Calu3 (cell line): Measurements from ENCODE around the gene GRP. TPM values are rescaled to one million over a fixed set of nuclear protein-coding genes. Genes with fewer than 3 reads are reported as not detected.

ENCODE experiments used
- BruUV-seq: library from RNA; stranded (reverse); fragments of 400-500 nt; replicated peaks from 2 replicates; lab custom pipeline; 2021; lab: Mats Ljungman, UMichigan
- CTCF ChIA-PET: fragments of 300-600 bp; sonication (Branson Sonifier 250); formaldehyde crosslinking; loops from one replicate; lab custom pipeline; 2022; ENCODE audit warnings: antibody characterized with exemption; lab: Charles Lee
- DNase-seq: peaks from one replicate; pipeline ENCODE4 v3.0.0; 2022
- H3K27ac Mint-ChIP-seq: one replicate; pipeline ENCODE4 v1.8.0; 2022; ENCODE audit warnings: mixed read lengths; ENCODE audit not compliant: unreplicated experiment
- H3K27me3 Mint-ChIP-seq: one replicate; pipeline ENCODE4 v1.8.0; 2022; ENCODE audit warnings: mixed read lengths; ENCODE audit not compliant: unreplicated experiment
- H3K36me3 Mint-ChIP-seq: one replicate; pipeline ENCODE4 v1.8.0; 2022; ENCODE audit warnings: mild to moderate bottlenecking, moderate library complexity, mixed read lengths; ENCODE audit not compliant: insufficient read depth, unreplicated experiment
- H3K4me1 Mint-ChIP-seq: one replicate; pipeline ENCODE4 v1.8.0; 2022; ENCODE audit warnings: mild to moderate bottlenecking, low read depth, mixed read lengths; ENCODE audit not compliant: unreplicated experiment
- H3K4me3 Mint-ChIP-seq: one replicate; pipeline ENCODE4 v1.8.0; 2022; ENCODE audit warnings: mild to moderate bottlenecking, low read depth, moderate library complexity, mixed read lengths; ENCODE audit not compliant: unreplicated experiment
- H3K9me3 Mint-ChIP-seq: one replicate; pipeline ENCODE4 v1.8.0; 2022; ENCODE audit warnings: low read depth, mixed read lengths; ENCODE audit not compliant: unreplicated experiment
- CTCF ChIP-seq: fragments of 200-600 bp; IDR thresholded peaks from one replicate; pipeline ENCODE4 v1.8.0; 2022; ENCODE audit warnings: antibody characterized with exemption; ENCODE audit not compliant: unreplicated experiment
- intact Hi-C: fragments of 100-400 bp; cut with micrococcal nuclease; formaldehyde crosslinking; loops from one replicate; pipeline ENCODE4 v1.10.0; 2022; ENCODE audit not compliant: unreplicated experiment
- total RNA-seq: library from RNA; stranded (reverse); gene quantifications from 2 replicates; pipeline ENCODE4 v1.2.3, GENCODE V29; 2022

GRP gene
- total RNA-seq, 1 experiment from 2014 or later = not detected

GRCh38 chr18:59207506-59207905 lies 12.5 kb upstream of the GRP start:
- no peak for TF ChIP-seq CTCF
- Mint-ChIP-seq H3K9me3 (no peaks in the 10 kb centered on the region), H3K36me3 (no peaks in the 10 kb centered on the region), H3K4me1 (peaks cover 13% of the 10 kb centered on the region), H3K27me3 (peaks cover 84% of the 10 kb centered on the region), H3K27ac (no peak overlapping the region), H3K4me3 (no peak overlapping the region)
- CTCF ChIA-PET = no interaction called here
- no peak for DNase-seq
- intact Hi-C loops = no loop called here
- BruUV-seq = no TSS peak

GRCh38 chr18:59208602-59209125 lies 11.3 kb upstream of the GRP start:
- no TSS peak for BruUV-seq
- peaks cover 13% of the 10 kb centered on the region for H3K4me1 Mint-ChIP-seq
- intact Hi-C loops = no loop called here
- peaks cover 84% of the 10 kb centered on the region for H3K27me3 Mint-ChIP-seq
- no peaks in the 10 kb centered on the region for H3K9me3 Mint-ChIP-seq
- DNase-seq = no peak
- no peak overlapping the region for H3K4me3 Mint-ChIP-seq
- no peaks in the 10 kb centered on the region for H3K36me3 Mint-ChIP-seq
- no peak for TF ChIP-seq CTCF
- H3K27ac Mint-ChIP-seq = no peak overlapping the region
- CTCF ChIA-PET = no interaction called here

GRCh38 chr18:59210299-59210698 lies 9.7 kb upstream of the GRP start:
- H3K4me1 Mint-ChIP-seq = peaks cover 13% of the 10 kb centered on the region
- H3K36me3 Mint-ChIP-seq = no peaks in the 10 kb centered on the region
- intact Hi-C loops = no loop called here
- DNase-seq = no peak
- H3K27ac Mint-ChIP-seq = no peak overlapping the region
- CTCF ChIA-PET = interaction anchor here (0.6 kb wide), 1 partner anchor 881 kb away, joined by 4 read pairs; no protein-coding TSS in a partner anchor
- H3K4me3 Mint-ChIP-seq = no peak overlapping the region
- BruUV-seq = no TSS peak
- H3K9me3 Mint-ChIP-seq = no peaks in the 10 kb centered on the region
- TF ChIP-seq CTCF = no peak
- H3K27me3 Mint-ChIP-seq = peaks cover 93% of the 10 kb centered on the region

DNA sequence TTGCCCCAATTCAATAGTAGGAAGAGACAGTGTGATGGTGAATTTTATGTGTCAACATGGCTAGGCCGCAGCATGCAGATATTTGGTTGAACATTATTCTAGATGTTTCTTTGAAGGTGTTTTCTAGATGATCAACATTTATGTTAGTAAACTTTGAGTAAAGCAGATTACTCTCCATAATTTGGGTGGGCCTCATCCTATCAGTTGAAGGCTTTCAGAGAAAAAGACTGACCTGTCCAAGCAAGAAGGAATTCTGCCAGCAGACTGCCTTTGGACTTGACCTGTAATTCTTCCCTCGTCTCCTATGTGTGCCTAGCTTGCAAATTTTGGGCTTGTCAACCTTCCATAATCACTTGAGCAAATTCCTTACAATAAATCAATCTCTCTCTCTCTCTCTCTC lies 8.3 kb upstream of the GRP start:
- TF ChIP-seq CTCF = no peak
- no TSS peak for BruUV-seq
- H3K9me3 Mint-ChIP-seq = no peaks in the 10 kb centered on the region
- CTCF ChIA-PET = no interaction called here
- intact Hi-C loops = no loop called here
- peaks cover 13% of the 10 kb centered on the region for H3K4me1 Mint-ChIP-seq
- H3K27me3 Mint-ChIP-seq = peaks cover 100% of the 10 kb centered on the region
- H3K4me3 Mint-ChIP-seq = no peak overlapping the region
- no peaks in the 10 kb centered on the region for H3K36me3 Mint-ChIP-seq
- DNase-seq = no peak
- no peak overlapping the region for H3K27ac Mint-ChIP-seq
